Stromal cell of bone marrow (primary cell): Measurements from ENCODE around the gene RBM23.
"Not testable (repeated sequence)": the region's sequence is repeated elsewhere in the genome, so short reads cannot be mapped to it uniquely, and the experiment has no call there.

Source experiments
- DNase-seq: peaks from one replicate; pipeline ENCODE4 v3.0.0-alpha.2; 2012; ENCODE audit warnings: low read depth

RBM23 gene

DNA sequence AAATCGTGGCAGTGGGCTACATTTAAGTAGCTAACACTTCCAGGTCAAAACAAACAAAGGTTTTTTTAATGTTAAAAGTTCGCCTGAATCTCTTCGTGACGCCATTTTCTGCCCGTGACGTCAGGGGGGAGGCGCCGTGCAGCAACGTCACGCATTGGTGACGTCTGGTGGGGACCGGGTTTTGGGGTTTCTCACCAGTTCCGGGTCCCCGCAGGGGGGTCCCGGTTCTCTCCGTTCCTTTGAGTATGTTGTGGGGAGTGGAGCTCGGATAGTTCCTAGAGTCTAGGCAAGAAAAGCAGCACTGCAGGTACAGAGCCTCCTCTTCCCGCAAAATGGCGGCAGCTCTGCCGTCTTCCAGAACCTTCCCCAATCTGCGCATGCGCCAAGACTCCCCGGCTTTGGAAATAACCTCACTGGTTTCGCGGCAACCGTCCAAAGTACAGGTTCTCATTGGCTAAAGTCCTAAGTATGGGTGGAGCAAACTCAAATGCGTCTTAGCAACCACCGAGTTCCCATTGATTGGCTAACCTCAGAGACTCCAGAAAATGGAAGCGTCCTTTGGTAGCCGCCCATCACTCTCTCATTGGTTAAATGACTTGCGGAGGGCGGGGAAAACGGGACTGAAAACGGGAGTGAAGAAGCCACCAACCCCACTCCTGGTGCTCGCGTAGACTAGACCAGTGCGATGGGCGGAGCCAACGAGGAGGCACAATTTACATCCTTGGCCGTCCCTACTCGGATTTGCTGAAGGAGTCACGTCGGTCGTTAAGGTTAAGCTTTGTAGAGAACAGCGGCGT is at the start of gene RBM23:
Gene RBM23, minus strand, starts transcription at position 346 of the 797 bp plus-strand sequence.
- peak; percentile 100 for DNase-seq

DNA sequence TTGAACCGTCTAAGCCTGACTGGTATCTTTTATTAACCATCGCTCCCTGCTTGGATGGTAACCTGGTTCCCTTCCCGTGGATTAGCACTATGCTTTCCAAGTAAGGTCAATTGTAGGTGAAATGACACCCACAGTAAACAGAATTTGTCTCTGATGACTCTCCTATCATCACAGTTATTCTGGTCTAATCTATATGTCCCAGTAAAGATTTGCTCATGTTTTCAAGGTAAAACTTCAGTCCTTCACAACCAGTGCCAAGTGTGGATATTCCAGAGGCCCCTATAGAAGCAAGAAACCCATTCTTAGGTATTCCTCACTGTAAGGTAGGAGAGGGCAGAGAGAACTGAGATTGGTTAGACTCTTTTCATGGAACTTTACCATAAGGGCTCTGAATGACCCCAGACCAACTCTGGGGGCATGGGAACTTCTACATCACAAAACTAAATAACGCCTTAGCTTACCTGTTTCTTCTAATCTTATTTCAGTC is 47.9 kb upstream of the RBM23 start:
- DNase-seq: no peak

DNA sequence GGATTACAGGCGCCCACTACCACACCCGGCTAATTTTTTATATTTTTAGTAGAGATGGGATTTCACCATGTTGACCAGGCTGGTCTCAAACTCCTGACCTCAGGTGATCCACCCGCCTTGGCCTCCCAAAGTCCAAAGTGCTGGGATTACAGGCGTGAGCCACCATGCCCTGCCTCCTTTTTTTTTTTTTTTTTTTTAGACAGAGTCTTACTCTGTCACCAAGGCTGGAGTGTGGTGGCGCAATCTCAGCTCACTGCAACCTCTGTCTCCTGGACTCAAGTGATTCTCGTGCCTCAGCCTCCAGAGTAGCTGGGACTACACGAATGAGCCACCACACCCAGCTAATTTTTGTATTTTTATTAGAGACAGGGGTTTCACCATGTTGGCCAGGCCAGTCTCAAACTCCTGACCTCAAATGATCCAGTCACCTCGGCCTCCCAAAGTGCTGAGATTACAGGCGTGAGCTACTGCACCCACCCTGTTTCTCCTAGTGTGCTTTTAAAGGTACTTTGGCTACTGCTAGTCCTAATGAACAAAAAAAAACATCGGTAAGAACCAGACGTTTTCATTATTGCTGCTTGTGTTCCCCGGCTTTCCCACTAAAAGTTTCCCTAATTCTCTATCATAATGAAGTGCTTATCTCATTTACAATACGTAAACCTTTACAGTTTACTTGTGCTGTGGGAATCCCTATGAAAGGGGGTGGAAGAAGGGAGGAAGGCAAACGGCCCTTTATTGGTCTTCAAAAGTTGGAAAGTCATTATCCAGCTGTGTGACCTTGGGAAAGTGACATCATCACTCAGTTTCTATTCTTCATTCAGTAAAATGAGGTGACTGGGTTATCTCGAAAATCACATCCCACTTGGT is 47.2 kb upstream of the RBM23 start:
- not testable (repeated sequence) for DNase-seq

DNA sequence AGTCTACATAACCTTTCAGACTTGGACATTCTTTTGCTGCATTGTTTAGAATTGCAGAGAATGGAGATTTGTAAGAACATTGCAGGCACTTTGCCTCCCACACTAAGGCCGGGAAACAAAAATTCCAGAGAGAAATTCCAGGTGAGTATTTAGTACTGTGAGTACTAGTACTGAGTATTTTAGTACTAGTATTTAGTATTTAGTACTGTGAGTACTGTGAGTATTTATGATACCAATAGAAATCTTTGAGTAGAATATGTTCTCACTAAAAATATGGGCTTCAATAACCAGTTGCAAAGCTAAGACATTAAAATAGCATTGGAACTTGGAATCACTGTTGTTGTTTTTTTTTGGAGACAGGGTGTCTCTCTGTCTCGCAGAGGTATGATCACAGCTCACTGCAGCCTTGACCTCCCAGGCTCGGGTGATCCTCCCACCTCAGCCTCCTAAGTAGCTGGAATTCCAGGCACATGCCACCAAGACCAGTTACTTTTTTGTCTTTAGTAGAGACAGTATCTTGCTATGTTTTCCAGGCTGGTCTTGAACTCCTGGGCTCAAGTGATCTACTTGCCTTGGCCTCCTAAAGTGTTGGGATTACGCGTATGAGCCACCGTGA is 43.2 kb upstream of the RBM23 start:
- DNase-seq: no peak

GRCh38 chr14:22955702-22956569 is 37.0 kb upstream of the RBM23 start:
- no peak for DNase-seq

DNA sequence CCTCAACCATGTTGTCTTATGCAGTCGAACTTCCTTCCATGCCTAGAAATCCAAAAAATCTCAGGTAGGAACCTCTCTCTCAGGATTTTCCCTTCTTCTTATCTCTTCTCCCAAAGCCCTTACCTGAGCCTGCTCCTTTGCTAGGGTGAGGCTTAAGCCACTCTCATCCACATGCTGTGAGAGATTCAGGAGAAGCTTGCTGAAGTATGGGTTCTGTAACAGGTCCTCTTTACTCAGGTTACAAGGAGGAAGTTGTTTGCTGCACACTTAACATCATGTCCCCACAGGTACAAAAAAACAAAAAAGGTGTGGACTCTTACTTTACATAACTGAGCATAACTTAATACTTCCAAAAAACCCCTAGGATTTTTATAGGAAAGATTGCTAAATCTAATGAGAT is 33.5 kb upstream of the RBM23 start:
- DNase-seq: no peak

DNA sequence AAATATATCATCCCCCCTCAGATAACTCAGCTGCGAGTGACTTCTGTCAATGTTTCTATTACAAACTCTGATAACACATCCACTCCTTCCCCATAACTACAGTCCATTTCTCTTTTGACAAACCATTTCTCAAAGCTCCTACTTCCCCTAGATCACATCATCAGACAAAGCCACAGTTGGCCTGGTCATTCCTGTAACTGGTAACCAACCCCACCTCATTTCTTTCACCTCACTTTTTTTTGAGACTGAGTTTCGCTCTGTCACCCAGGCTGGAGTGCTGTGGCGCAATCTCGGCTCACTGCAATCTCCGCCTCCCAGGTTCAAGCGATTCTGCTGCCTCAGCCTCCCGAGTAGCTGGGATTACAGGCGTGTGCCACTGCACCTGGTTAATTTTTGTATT is 32.8 kb upstream of the RBM23 start:
- not testable (repeated sequence) for DNase-seq

DNA sequence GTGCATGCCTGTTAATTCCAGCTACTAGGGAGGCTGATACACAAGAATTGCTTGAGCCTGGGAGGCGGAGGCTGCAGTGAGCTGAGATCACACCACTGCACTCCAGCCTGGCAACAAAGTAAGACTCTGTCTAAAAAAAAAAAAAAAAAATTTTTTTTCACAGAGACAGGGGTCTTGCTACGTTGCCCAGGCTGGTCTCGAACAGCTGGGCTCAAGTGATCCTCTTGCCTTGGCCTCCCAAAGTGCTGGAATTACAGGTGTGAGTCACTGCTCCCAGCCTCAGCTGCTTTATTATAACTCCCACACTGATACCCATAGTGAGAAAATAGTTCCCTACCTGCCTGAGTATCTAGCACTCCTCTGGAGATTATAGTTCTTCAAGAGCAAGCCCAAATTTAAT is 26.7 kb upstream of the RBM23 start:
- no peak for DNase-seq

GRCh38 chr14:22939684-22940083 is 20.7 kb upstream of the RBM23 start:
- DNase-seq: peak; percentile 39

GRCh38 chr14:22935156-22935555 is 16.2 kb upstream of the RBM23 start:
- DNase-seq: no peak

DNA sequence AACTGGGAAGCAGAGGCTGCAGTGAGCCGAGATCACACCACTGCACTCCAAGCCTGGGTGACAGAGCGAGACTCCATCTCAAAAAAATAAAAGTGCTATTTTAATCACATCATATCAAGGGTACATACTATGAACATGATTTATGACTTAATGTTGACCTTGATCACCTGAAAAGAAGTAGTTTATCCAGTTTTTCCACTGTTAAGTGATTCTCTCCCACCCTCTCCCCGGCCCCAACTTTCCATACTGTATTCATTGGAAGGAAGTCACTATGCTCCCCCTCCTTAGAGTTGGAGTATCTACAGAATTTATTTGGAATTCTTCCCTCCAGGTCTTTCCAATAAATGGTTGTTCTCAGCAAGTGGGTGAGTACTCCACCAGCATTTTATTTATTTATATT is 13.2 kb upstream of the RBM23 start:
- DNase-seq: no peak

GRCh38 chr14:22929961-22930364 is 11.0 kb upstream of the RBM23 start:
- no peak for DNase-seq

DNA sequence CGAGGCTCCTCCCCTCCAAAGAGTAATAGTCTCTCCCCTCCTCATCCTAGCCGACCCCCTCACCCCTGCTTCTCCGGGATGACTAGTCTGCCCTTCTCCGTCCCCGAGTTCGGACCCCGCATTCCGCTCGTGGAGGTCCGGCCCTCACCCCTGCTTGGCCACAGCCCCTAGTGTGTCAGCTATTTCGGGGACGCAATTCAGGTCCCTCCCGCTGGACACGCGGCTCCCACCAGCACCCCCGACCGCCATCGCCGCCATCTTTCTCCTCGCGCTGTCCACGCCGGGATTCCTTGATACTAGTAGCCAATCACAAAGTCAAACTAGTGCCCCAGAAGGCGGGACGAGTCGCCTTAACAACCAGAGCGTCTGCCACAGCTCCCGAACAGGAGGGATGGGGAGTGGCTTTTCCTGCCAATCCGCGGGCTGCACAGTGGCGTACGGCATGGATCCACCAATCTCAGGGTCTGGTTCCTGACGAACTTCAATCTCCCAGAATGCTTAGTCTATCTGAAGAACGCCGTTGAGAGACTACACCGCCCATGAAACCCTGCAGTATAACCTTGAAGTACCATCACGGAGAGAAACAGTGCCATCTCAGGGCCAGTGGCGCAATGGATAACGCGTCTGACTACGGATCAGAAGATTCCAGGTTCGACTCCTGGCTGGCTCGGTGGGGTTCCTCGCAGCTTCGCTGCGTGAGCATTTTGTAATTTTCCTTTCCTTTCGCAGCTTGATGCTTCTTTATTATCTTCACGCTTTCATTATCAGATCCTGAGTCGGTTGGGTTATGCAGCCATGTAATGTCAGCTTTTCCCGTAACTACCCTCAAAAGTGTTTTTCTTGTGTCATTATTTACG is 10.4 kb upstream of the RBM23 start, which contains the start of gene PRMT5:
Gene PRMT5, minus strand, starts transcription at position 273 of the 857 bp plus-strand sequence. Its CDS starts 15 bp downstream, at position 258.
- peak; percentile 99 for DNase-seq

DNA sequence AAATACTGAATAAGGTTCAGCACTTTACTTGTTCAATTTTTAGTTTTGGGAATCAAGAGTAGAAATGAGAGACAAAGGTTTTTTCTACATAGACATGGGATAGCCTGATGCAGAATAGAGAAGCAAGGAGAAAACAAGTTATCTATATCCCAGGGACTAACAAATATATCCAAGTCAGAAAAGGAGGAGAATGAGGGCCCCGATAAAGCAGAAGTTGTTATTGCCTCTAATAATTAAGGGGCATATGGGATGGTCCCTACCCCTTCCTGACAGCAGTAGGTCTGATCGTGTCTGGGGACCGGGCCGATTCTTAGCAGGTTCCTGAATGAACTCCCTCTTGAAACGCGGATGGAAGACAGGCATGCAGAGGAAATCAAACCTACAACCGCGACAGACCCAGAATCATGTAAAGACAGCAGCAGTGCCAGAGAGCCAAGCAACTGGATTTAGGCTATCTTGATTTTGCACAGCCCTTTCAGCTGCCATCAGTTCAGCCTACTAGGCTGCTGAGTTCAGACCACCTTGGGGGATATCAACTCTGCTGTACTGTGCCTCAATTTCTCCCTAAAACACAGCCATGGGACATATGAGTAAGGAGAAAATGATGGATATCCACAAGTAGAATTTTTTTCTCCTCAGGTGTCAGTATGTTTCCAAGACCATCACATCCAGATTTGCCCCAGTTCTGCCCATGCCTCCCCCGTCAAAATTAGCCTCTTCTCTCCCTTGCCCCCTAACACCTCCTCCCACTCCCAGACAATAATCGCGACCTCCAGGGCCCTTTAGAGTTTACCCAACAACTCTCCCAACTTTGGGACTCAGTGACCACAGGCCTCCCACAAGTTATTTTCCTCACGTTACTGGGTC is 9.5 kb upstream of the RBM23 start:
- DNase-seq: no peak

GRCh38 chr14:22926316-22926715 is 7.4 kb upstream of the RBM23 start:
- no peak for DNase-seq

- no peak for DNase-seq
Measured at GRCh38 chr14:22925513-22925912, 6.6 kb upstream of the RBM23 start.

- no peak for DNase-seq
Measured at GRCh38 chr14:22923746-22924145, 4.8 kb upstream of the RBM23 start.

GRCh38 chr14:22922294-22922693 is 3.3 kb upstream of the RBM23 start:
- no peak for DNase-seq

DNA sequence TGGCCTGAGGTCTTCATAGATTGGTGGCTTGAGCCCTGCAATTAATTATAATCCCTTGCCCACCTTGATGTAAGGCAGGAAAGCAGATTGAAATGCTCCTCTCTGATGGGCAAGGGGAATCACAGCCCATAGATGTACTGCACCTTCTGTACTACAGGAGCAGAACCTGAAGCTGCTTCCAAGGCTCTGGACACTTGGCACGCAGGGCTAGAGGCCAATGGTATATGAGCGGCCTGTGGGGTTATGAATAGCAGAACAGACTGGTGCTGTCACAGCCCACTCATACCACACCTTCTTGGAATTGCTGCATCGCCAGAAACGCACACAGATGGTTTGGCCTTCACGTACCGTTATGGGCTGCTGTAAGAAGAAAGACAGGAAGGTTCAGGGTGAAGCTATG is 1.7 kb upstream of the RBM23 start:
- no peak for DNase-seq

GRCh38 chr14:22919601-22919921 is 612 bp upstream of the RBM23 start:
- DNase-seq: no peak
